Stimulated activated CD4-positive, alpha-beta T cell treated with anti-CD3 and anti-CD28 coated beads, Interleukin-12 subunit alpha, Interleukin-12 subunit beta, amount 100 ng/mL, for 48 hours (primary cell): ENCODE data around the gene CEMIP.

Experiments
- DNase-seq, 3 donors: peaks; one replicate each; pipeline ENCODE4 v3.0.0-alpha.2; 2020; ENCODE audit warnings: low read depth in 2 of 3, low spot score in 1 of 3

CEMIP gene

GRCh38 chr15:80921736-80922410 is 142.7 kb downstream of the CEMIP start:
- no peak for DNase-seq

DNA sequence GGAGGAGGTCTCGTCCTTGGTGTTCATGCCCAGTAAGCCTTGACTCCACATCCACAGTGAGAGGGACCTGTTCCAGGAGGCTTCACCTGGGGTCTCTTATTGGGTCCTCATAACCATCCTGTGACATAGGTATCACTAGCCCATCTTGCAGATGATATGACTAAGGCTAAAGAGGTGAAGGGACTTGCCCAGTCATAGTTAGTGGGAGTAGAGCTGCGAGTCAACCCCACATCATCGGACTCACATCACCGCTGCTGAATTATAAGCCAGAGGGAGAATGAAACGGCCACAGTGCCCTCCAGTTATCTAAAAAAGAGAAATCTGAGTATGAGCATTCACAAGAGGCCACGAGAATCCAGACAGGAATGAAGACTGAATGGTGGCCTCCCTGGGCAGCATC is 144.5 kb downstream of the CEMIP start:
- no peak for DNase-seq

DNA sequence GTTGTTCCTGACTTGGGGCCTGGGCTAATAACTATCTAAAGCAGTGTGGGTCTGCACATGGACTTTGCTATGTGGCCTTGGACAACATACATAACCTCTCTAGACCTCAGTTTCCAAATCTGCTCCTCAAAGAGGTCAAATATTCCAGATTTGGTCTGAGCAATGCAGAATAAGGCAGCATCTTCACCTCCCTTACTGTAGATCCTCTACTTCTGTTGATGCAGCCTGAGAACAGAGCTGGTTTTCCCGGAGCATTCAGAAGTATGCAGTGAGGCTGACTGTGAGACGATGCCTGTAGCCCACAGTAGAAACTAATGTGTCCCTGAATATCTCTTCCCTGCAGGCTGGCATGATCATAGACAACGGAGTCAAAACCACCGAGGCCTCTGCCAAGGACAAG is 145.1 kb downstream of the CEMIP start:
- no peak for DNase-seq

GRCh38 chr15:80925597-80926059 is 146.5 kb downstream of the CEMIP start:
- no peak for DNase-seq

DNA sequence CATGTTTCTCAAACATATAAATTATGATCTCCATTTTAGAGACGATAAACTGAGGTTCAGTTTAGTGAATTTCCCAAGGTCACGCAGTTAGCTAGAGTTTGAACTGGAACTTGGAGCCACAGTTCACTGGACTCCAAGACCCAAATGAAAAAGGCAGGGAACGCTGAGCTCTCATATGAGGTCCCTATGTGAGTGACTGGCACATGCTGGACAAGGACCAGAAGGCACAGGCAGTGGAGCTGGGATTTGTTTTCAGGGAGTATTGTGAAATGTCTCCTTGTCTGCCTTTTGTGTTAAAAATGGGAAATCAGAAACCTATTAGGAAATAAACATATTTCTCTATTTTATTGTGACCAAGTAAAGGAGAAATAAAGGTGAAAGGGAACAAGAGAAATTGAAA is 147.0 kb downstream of the CEMIP start:
- DNase-seq: no peak

GRCh38 chr15:80929225-80929624 is 150.1 kb downstream of the CEMIP start:
- DNase-seq: no peak

- DNase-seq: no peak
Measured at GRCh38 chr15:80929689-80930088, 150.5 kb downstream of the CEMIP start.

DNA sequence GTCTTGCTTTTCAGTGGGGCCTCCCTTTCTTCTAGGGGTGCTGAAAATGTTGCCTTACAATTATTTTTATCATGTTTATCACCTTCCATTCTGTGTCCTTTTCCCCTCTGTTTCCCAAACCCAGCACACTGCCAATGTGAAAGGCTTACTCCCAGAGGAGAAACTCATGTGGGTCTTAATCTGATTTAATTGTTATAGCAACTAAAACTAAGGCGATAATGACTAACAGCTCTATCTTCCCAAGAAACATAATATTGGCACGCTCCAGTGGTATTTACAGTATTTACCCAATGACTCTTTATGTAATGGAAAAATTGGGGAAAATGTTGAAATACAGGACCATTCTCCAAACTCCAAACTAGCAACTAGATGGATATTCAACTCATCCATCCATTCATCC is 152.0 kb downstream of the CEMIP start:
- DNase-seq: no peak

DNA sequence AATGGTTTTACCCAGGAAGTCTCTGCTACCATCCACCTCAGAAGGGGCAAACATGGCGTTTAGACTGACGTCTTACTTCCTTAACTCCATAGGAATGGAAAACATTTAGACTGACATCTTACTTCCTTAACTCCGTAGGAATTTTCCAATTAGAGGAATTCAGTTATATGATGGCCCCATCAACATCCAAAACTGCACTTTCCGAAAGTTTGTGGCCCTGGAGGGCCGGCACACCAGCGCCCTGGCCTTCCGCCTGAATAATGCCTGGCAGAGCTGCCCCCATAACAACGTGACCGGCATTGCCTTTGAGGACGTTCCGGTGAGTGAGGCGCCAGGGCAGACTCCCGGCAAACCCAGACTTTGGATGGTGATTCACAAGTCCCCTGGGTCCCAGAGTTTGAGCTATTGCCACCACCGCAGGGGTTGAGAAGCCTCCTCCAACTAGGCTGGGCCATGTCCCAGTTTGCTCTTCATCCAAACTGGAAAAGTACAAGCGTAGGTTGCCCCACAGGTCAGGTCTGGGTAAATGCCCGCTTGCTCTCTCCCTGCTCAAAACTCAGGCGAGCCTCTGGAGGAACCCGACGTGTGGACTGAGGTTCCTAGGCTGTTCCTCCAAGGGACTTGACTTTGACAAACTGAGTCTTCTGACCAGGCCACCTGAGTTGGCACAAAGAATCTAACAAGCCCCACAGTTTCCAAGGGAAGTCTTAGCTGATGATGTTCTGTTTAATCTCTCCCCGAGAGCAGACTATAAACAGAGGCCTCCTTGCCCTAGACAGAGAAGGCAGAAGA is 152.7 kb downstream of the CEMIP start:
- no peak for DNase-seq

GRCh38 chr15:80932513-80932815 is 153.3 kb downstream of the CEMIP start:
- no peak for DNase-seq

- DNase-seq: no peak
Measured at GRCh38 chr15:80932989-80933388, 153.8 kb downstream of the CEMIP start.

GRCh38 chr15:80934761-80935221 is 155.6 kb downstream of the CEMIP start:
- DNase-seq: no peak

DNA sequence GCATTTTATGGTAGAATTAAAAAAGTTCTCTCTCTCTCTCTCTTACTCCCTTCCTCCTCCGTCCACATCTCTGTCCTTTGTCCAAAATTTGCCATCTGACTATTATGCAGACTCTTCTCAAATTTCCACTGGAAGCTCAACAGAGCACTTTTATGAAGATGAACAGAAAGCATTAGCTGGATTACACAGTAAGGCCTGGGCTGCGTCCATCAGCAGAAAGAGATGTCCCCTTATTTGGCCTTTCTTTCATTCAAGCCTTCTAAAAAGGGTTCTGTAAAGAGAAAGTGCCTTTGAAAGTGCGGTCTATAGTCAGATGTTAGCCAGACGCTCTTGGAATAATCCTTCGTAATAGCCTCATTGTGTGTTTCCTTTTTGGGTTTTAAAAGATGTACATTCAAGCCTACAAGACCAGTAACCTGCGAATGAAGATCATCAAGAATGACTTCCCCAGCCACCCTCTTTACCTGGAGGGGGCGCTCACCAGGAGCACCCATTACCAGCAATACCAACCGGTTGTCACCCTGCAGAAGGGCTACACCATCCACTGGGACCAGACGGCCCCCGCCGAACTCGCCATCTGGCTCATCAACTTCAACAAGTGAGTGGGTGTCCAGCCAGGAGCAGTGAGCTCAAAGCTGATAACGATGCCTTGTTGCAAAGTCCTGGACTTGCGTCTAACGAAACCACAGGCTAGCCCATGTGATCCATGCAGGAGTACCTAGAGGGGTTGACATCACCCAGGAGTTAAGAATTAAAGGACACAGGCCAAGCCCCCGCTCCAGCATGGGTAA is 157.3 kb downstream of the CEMIP start:
- no peak for DNase-seq

GRCh38 chr15:80937718-80938117 is 158.5 kb downstream of the CEMIP start:
- DNase-seq: no peak

DNA sequence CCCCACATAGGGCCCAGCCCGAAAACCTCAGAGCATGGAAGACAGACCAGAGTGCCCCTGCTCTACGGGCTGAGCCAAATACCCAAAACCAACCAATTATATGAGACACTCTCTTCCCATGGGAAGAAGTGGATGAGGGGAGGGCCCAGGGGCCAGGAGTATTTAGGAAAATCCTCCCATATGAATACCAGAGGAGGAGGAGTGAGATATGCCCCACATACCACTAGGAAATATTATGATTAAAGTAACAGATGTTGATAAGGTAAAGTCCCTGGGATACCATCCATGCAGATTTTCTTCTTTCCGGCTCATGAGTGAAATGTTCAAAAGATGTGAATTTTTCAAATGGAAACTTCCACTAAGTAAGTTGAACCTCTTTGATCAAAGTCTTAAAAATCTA is 160.0 kb downstream of the CEMIP start:
- DNase-seq: no peak

GRCh38 chr15:80940331-80940730 is 161.2 kb downstream of the CEMIP start:
- DNase-seq: no peak

DNA sequence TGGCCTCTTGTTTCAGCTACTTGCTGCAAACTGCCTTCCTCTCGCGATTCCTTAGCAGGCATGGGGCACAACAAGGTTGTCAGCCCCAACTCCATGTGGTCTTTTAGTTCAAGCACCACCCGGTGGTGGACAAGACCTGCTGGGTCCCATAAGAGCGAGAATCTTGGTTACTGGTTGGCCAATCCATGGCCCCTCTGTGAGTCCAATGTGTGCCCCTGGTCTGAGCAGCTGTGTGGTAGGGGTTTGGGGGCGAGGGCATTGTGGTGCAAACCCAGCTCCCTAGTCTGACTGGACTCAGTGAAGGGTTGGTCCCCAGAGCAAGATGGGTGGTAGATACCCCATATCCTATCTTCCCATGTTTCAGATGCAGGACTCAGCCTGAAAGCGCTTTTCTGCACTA is 161.7 kb downstream of the CEMIP start:
- no peak for DNase-seq

- no peak for DNase-seq
Measured at GRCh38 chr15:80942266-80942665, 163.1 kb downstream of the CEMIP start.

GRCh38 chr15:80942746-80943565 is 163.8 kb downstream of the CEMIP start:
- no peak for DNase-seq

DNA sequence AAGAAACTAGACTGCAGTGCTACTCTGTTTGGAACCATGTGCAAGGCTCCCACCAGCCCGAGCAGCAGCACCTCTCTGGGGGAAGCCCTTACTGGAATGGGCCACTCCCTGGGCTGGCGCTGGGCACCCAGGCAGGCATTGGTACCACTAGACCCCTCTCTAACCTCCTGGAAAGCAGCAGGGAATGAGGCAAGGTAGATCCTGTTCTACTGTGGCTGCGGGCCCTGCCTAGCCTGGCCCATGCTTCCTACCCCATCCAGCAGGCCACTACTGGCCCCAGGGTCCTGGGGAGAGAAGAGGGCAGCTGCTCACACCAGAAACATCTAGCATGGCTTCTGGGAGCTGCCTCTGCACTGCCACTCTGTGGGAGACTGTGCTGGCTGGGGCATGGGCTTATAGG is 165.6 kb downstream of the CEMIP start:
- DNase-seq: no peak

DNA sequence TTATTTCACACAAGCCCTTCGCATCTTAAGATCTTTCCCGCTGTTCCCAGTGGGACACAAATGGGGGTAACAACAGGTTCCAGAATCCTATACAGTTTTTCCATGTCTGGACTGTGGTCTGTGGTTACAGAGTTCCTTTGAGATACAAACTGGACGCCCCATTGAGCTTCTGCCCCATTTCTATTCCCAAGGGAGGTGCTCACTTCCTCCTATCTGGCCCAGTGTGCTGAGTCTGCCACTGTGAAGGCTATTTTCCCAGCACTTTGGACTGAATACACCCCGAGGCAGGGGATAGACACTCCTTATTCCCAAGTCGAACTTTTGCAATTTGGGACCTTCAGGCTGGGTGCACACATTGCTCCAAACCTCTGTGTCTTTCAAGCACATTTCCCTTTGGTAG is 166.4 kb downstream of the CEMIP start:
- no peak for DNase-seq
